ENCODE data around the gene ALDH1B1.
"Not testable (repeated sequence)": the region's sequence is repeated elsewhere in the genome, so short reads cannot be mapped to it uniquely, and the experiment has no call there.

The ALDH1B1 gene

GRCh38 chr9:38388283-38389223 lies 3.9 kb upstream of the ALDH1B1 start:
- DNase-seq: no peak

GRCh38 chr9:38389313-38389712 lies 3.2 kb upstream of the ALDH1B1 start:
- no peak for DNase-seq

GRCh38 chr9:38390442-38390841 lies 2.1 kb upstream of the ALDH1B1 start:
- DNase-seq: no peak

GRCh38 chr9:38390851-38391250 lies 1.7 kb upstream of the ALDH1B1 start:
- no peak for DNase-seq

GRCh38 chr9:38391278-38392118 lies 1.0 kb upstream of the ALDH1B1 start:
- DNase-seq: no peak

GRCh38 chr9:38393128-38393796 lies 760 bp downstream of the ALDH1B1 start:
- no peak for DNase-seq

GRCh38 chr9:38394416-38394815 lies 1.9 kb downstream of the ALDH1B1 start:
- no peak for DNase-seq

GRCh38 chr9:38395653-38396370 lies 3.3 kb downstream of the ALDH1B1 start:
- DNase-seq: no peak

GRCh38 chr9:38396371-38396671 lies 3.8 kb downstream of the ALDH1B1 start:
- no peak for DNase-seq

- not testable (repeated sequence) for DNase-seq
Measured at GRCh38 chr9:38399191-38399590, 6.7 kb downstream of the ALDH1B1 start.

GRCh38 chr9:38401994-38402393 lies 9.5 kb downstream of the ALDH1B1 start:
- no peak for DNase-seq

- no peak for DNase-seq
Measured at GRCh38 chr9:38404314-38404713, 11.8 kb downstream of the ALDH1B1 start.

- no peak for DNase-seq
Measured at GRCh38 chr9:38405785-38406184, 13.3 kb downstream of the ALDH1B1 start.

- no peak for DNase-seq
Measured at GRCh38 chr9:38406476-38407186, 14.1 kb downstream of the ALDH1B1 start.

- DNase-seq: no peak
Measured at GRCh38 chr9:38408719-38409118, 16.2 kb downstream of the ALDH1B1 start.

- DNase-seq: no peak
Measured at GRCh38 chr9:38412751-38413150, 20.2 kb downstream of the ALDH1B1 start.

- DNase-seq: no peak
Measured at GRCh38 chr9:38413283-38413682, 20.8 kb downstream of the ALDH1B1 start.

- no peak for DNase-seq
Measured at GRCh38 chr9:38414040-38414723, 21.7 kb downstream of the ALDH1B1 start.

GRCh38 chr9:38415856-38416255 lies 23.4 kb downstream of the ALDH1B1 start:
- no peak for DNase-seq

GRCh38 chr9:38416461-38416860 lies 24.0 kb downstream of the ALDH1B1 start:
- DNase-seq: no peak
